ENCODE results near the gene TREML2.

Gene TREML2

GRCh38 chr6:41159415-41160082, 41.4 kb downstream of the TREML2 start:
- DNase-seq (ENCODE audit: insufficient read length, low spot score) = no peak
- FAIRE-seq = no peak
- no peak for TF ChIP-seq POLR2A (IDR thresholded peaks at IDR 0.05; ENCODE audit: low read depth, low read length)

- DNase-seq (ENCODE audit: insufficient read length, low spot score) (no peak), FAIRE-seq (no peak)
- TF ChIP-seq POLR2A (IDR thresholded peaks at IDR 0.05; ENCODE audit: low read depth, low read length) = no peak
Observed at GRCh38 chr6:41157323-41157722, 43.6 kb downstream of the TREML2 start.

GRCh38 chr6:41156771-41157170, 44.2 kb downstream of the TREML2 start:
- no peak for TF ChIP-seq POLR2A (IDR thresholded peaks at IDR 0.05; ENCODE audit: low read depth, low read length)
- FAIRE-seq = no peak
- DNase-seq (ENCODE audit: insufficient read length, low spot score) = no peak

DNA sequence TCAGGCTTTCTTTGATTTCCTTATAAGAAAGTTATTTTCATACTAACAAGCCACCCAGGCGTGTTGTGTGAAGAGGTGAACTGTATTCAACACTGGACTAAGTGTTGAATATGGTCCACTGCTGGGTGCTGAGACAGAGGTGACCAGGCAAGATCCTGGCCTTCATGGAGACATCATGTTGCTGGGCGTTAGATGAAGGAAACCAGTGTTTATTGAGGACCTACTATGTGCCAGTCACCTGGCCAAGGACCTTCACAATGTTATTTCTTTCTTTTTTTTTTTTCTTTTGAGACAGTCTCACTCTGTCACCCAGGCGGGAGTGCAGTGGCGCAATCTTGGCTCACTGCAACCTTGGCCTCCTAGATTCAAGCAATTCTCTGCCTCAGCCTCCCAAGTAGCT, 44.9 kb downstream of the TREML2 start:
- DNase-seq (ENCODE audit: insufficient read length, low spot score) (no peak), FAIRE-seq (no peak)
- no peak for TF ChIP-seq POLR2A (IDR thresholded peaks at IDR 0.05; ENCODE audit: low read depth, low read length)

- no peak for TF ChIP-seq POLR2A (IDR thresholded peaks at IDR 0.05; ENCODE audit: low read depth, low read length)
- no peak for FAIRE-seq
Observed at GRCh38 chr6:41155132-41155805, 45.7 kb downstream of the TREML2 start.

DNA sequence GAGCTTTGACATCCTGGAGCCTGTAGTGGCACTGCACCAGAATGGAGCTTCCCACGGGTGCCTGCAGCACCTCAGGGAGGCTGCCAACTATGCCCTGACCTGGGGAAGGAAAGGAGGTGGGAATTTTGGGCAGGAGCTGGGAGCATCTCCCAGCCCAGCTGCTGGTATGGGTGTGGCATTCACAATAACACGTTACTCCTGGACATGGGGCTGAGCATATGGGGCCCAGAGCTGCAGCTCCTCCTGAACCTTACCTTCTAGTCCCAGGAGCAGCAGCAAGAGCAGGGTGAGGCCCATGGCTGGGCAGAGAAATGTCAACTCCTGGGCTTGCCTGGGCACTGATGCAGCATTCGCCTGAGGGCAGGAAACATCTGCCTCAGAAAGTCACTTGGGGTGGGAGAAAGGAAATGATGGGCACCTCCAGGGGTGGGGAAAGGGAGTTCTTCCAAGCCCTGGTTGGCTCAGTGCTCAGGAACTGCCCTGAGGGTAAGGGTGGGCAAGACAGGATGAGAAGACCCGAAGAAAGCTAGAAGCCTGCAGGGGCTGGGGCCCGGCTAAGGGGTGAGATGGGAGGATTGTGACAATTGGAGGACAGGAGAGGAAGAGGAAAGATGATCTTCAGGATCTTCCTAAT, 46.8 kb downstream of the TREML2 start, which contains the start of gene TREML1:
Gene TREML1, minus strand, starts transcription at position 356 of the 634 bp plus-strand sequence. Its CDS starts 59 bp downstream, at position 297.
- DNase-seq (ENCODE audit: insufficient read length, low spot score) = no peak
- no peak for FAIRE-seq

More at GRCh38 chr6:41155132-41155805, 45.7 kb downstream of the TREML2 start:
- DNase-seq (ENCODE audit: insufficient read length, low spot score) = no peak

DNA sequence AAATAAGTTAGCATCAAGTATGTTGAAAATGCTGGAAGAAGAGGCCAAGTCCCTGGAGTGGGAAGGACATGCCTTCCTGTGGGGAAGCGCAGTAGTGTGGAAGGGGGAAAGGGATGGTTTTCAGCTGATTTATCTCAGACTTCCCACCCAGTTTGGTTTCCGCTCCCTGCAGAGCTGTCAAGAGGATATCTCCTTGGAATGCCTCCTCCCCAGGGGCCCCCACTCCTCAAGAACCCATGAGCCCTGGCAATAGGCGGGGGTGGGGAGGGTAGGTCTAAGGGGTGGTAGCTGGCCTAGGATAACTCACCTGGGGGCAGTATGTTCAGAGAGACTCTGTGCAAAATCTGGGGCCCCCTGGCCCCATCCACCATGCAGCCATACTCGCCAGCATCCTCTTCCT, 47.5 kb downstream of the TREML2 start:
- no peak for FAIRE-seq
- TF ChIP-seq POLR2A (IDR thresholded peaks at IDR 0.05; ENCODE audit: low read depth, low read length) = no peak
- DNase-seq (ENCODE audit: insufficient read length, low spot score) = no peak

More for the DNA sequence above, 46.8 kb downstream of the TREML2 start, which contains the start of gene TREML1:
- no peak for TF ChIP-seq POLR2A (IDR thresholded peaks at IDR 0.05; ENCODE audit: low read depth, low read length)

GRCh38 chr6:41150671-41151070, 50.3 kb downstream of the TREML2 start:
- DNase-seq (ENCODE audit: insufficient read length, low spot score) = no peak
- FAIRE-seq = no peak
- no peak for TF ChIP-seq POLR2A (IDR thresholded peaks at IDR 0.05; ENCODE audit: low read depth, low read length)

DNA sequence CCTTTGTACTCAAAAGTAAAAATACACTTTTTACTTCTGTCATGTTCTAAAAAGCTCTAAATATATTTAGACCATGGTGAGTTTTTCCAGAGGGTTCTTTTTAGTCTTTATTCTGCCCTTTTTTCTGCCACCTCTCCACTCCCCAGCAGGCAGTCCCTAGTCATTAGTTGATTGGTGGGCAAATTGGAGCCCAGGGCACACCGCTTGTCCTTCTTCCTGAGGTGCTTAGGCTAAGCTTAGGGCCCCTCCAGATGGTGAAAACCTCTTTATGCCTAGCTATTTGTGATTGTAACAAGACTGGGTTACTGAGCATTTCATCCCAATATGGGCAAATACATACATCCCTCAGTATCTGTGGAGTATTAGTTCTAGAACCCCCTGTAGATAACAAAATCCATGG, 53.0 kb downstream of the TREML2 start:
- no peak for TF ChIP-seq POLR2A (IDR thresholded peaks at IDR 0.05; ENCODE audit: low read depth, low read length)
- no peak for FAIRE-seq
- DNase-seq (ENCODE audit: insufficient read length, low spot score) = no peak
